Activated CD8-positive, alpha-beta T cell treated with anti-CD3 and anti-CD28 coated beads for 36 hours (primary cell): ENCODE data around the gene ACTR8. TPM values are rescaled to one million over a fixed set of nuclear protein-coding genes. Genes with fewer than 3 reads are reported as not detected.

Source experiments
- ATAC-seq: fragments of 200-7000 bp; cut with Tn5 transposase; one replicate; pipeline ENCODE4 v1.10.0; 2021; ENCODE audit warnings: mild to moderate bottlenecking, moderate library complexity
- CTCF ChIA-PET: fragments of 350-600 bp; sonication (Branson Sonifier 250); formaldehyde crosslinking; loops from one replicate; lab custom pipeline; 2021; ENCODE audit warnings: antibody characterized with exemption; lab: Charles Lee
- POLR2A ChIA-PET: fragments of 350-600 bp; sonication (Branson Sonifier 250); formaldehyde crosslinking; loops from one replicate; lab custom pipeline; 2021; ENCODE audit warnings: antibody characterized with exemption; lab: Charles Lee
- DNase-seq: peaks from one replicate; pipeline ENCODE4 v3.0.0-alpha.2; 2020
- H3K27ac Mint-ChIP-seq: one replicate; pipeline ENCODE4 v1.8.0; 2021; ENCODE audit warnings: mild to moderate bottlenecking, mixed read lengths
- H3K27me3 Mint-ChIP-seq: one replicate; pipeline ENCODE4 v1.8.0; 2021; ENCODE audit warnings: mixed read lengths
- H3K36me3 Mint-ChIP-seq: one replicate; pipeline ENCODE4 v1.8.0; 2021; ENCODE audit warnings: low read depth, mixed read lengths
- H3K4me1 Mint-ChIP-seq: one replicate; pipeline ENCODE4 v1.8.0; 2021; ENCODE audit warnings: low read depth, mixed read lengths
- H3K4me3 Mint-ChIP-seq: one replicate; pipeline ENCODE4 v1.8.0; 2021; ENCODE audit warnings: mild to moderate bottlenecking, moderate library complexity, mixed read lengths
- H3K9me3 Mint-ChIP-seq: one replicate; pipeline ENCODE4 v1.8.0; 2021; ENCODE audit warnings: mixed read lengths
- intact Hi-C: fragments of 100-400 bp; cut with micrococcal nuclease; formaldehyde crosslinking; loops from one replicate; pipeline ENCODE4 v1.10.0; 2022
- total RNA-seq, 2 experiments: library from RNA; stranded (reverse); gene quantifications; one replicate each; pipeline ENCODE4 v1.2.3, GENCODE V29; 2021
- TF ChIP-seq, protein P1 (sequence below): fragments of 200-600 bp; IDR thresholded peaks from one replicate; pipeline ENCODE4 v1.8.0; 2022; ENCODE audit warnings: antibody characterized with exemption, mild to moderate bottlenecking

ACTR8 gene
- total RNA-seq, 2 experiments from 2014 or later: 28.5 to 33.5 TPM

- TF ChIP-seq, protein P1, sequence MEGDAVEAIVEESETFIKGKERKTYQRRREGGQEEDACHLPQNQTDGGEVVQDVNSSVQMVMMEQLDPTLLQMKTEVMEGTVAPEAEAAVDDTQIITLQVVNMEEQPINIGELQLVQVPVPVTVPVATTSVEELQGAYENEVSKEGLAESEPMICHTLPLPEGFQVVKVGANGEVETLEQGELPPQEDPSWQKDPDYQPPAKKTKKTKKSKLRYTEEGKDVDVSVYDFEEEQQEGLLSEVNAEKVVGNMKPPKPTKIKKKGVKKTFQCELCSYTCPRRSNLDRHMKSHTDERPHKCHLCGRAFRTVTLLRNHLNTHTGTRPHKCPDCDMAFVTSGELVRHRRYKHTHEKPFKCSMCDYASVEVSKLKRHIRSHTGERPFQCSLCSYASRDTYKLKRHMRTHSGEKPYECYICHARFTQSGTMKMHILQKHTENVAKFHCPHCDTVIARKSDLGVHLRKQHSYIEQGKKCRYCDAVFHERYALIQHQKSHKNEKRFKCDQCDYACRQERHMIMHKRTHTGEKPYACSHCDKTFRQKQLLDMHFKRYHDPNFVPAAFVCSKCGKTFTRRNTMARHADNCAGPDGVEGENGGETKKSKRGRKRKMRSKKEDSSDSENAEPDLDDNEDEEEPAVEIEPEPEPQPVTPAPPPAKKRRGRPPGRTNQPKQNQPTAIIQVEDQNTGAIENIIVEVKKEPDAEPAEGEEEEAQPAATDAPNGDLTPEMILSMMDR: no peak
- no peak overlapping the region for H3K4me3 Mint-ChIP-seq
- no peak overlapping the region for H3K27ac Mint-ChIP-seq
- ATAC-seq (no peak), DNase-seq (no peak)
- intact Hi-C loops: no loop called here
- H3K4me1 Mint-ChIP-seq: no peaks in the 10 kb centered on the region
- no peaks in the 10 kb centered on the region for H3K27me3 Mint-ChIP-seq
- no peaks in the 10 kb centered on the region for H3K9me3 Mint-ChIP-seq
- POLR2A ChIA-PET: no interaction called here
- CTCF ChIA-PET: interaction anchor here (0.6 kb wide), 1 partner anchor 9 kb away, joined by 3 read pairs; no protein-coding TSS in a partner anchor
- H3K36me3 Mint-ChIP-seq: no peaks in the 10 kb centered on the region
Measured at GRCh38 chr3:53836084-53836872, 45.7 kb downstream of the ACTR8 start.

DNA sequence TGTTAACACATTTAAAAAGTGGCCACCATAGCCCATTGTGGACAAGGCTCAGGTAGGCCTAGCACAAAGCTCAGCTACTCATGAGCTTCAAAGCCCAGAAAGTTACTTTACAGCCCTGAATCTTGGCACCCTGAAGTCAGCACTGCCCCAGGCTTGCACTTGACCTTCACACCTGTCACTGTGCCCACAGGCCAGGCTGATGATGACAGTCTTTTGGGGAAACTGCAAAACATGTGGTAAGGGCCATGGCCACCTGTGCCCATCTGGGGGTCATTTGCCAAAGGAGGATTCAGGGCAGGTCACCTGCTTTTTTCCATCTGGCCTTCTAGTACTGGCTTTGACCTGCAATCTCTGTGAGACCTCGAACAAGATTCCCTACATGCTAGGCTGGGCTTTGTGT lies 46.7 kb downstream of the ACTR8 start:
- intact Hi-C loops: no loop called here
- POLR2A ChIA-PET: no interaction called here
- Mint-ChIP-seq H3K36me3 (no peaks in the 10 kb centered on the region), H3K9me3 (no peaks in the 10 kb centered on the region), H3K4me3 (no peak overlapping the region), H3K27me3 (no peaks in the 10 kb centered on the region), H3K4me1 (no peaks in the 10 kb centered on the region), H3K27ac (no peak overlapping the region)
- TF ChIP-seq, protein P1: no peak
- ATAC-seq: no peak
- no peak for DNase-seq
- CTCF ChIA-PET: interaction anchor here (1.0 kb wide), 1 partner anchor 10 kb away, joined by 3 read pairs; no protein-coding TSS in a partner anchor

DNA sequence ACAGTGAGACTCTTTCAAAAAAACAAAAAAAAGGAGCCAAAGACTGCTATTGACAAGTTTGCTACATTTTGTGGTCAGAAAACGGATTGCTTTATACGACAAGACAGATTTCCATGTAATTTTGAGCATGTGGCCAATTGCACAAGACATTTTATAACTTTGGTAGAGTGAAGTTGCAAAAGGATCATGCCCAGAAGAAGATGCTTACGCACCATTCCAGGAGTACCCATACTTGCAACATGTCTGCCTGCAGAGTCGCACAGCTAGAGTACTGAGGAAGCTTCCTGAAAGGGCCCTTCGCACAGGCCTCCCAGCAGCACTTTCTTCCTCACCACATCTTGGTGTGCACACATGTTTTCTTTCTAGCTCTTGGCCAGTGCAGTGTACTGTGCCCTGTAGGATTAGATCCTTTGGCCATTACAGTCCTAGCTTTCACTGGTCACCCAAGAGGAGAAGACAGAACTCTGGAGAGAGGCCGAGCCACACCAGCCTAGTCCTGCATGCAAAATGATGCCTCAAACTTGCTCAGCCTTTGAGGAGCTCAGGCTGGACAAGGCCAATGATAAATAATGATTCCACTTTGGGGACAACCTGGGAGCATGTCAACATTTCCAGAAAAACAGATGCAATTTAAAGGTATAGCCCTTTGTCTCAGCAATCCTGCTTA lies 47.4 kb downstream of the ACTR8 start:
- Mint-ChIP-seq H3K36me3 (no peaks in the 10 kb centered on the region), H3K27ac (no peak overlapping the region), H3K27me3 (no peaks in the 10 kb centered on the region), H3K9me3 (no peaks in the 10 kb centered on the region), H3K4me1 (no peaks in the 10 kb centered on the region), H3K4me3 (no peak overlapping the region)
- intact Hi-C loops: no loop called here
- ChIA-PET CTCF (interaction anchor here (1.0 kb wide), 1 partner anchor 11 kb away, joined by 3 read pairs; no protein-coding TSS in a partner anchor), POLR2A (no interaction called here)
- ATAC-seq (no peak), DNase-seq (no peak)
- TF ChIP-seq, protein P1: no peak

GRCh38 chr3:53833700-53834099 lies 48.3 kb downstream of the ACTR8 start:
- no peak overlapping the region for H3K4me3 Mint-ChIP-seq
- H3K4me1 Mint-ChIP-seq: no peaks in the 10 kb centered on the region
- DNase-seq (no peak), ATAC-seq (no peak)
- H3K27ac Mint-ChIP-seq: no peak overlapping the region
- ChIA-PET POLR2A (no interaction called here), CTCF (no interaction called here)
- H3K9me3 Mint-ChIP-seq: no peaks in the 10 kb centered on the region
- TF ChIP-seq, protein P1: no peak
- intact Hi-C loops: no loop called here
- no peaks in the 10 kb centered on the region for H3K27me3 Mint-ChIP-seq
- no peaks in the 10 kb centered on the region for H3K36me3 Mint-ChIP-seq
